Heart left ventricle (tissue), 16 donors: ENCODE data around the gene MAML3. TPM values are rescaled to one million over a fixed set of nuclear protein-coding genes. Genes with fewer than 3 reads are reported as not detected.

Experiments used
- ATAC-seq, 4 donors: fragments of 200-7000 bp; cut with Tn5 transposase; one replicate each; pipeline ENCODE4 v1.9.1; 2020 to 2022; ENCODE audit warnings: moderate library complexity in 4 of 4, mild to moderate bottlenecking in 3 of 4, moderate number of reproducible peaks in 1 of 4
- DNase-seq, 5 donors: peaks; one replicate each; pipeline ENCODE4 v3.0.0-alpha.2; 2020
- H3K27ac ChIP-seq, 12 donors: fragments of 200-600 bp; sonication (generic) in 4 of 12; one replicate each; pipeline versions ENCODE4 v1.5.0 to v1.8.0; 2016 to 2022; ENCODE audit warnings: mild to moderate bottlenecking in 2 of 12
- H3K27me3 ChIP-seq, 9 donors: fragments of 200-600 bp; sonication (generic) in 2 of 9; one replicate each; pipeline versions ENCODE4 v1.5.1 to v1.8.0; 2016 to 2022; ENCODE audit warnings: mild to moderate bottlenecking in 3 of 9
- H3K36me3 ChIP-seq, 9 donors: fragments of 200-600 bp; sonication (generic) in 2 of 9; one replicate each; pipeline versions ENCODE4 v1.5.0 to v1.8.0; 2018 to 2022; ENCODE audit warnings: mild to moderate bottlenecking in 2 of 9
- H3K4me1 ChIP-seq, 12 donors: fragments of 200-600 bp; sonication (generic) in 4 of 12; one replicate each; pipeline versions ENCODE4 v1.5.0 to v1.8.0; 2016 to 2022; ENCODE audit warnings: mild to moderate bottlenecking in 3 of 12
- H3K4me3 ChIP-seq, 12 donors: fragments of 200-600 bp; sonication (generic) in 4 of 12; one replicate each; pipeline versions ENCODE4 v1.5.0 to v1.8.0; 2017 to 2022; ENCODE audit warnings: mild to moderate bottlenecking in 9 of 12, moderate library complexity in 4 of 12
- H3K9me3 ChIP-seq, 12 donors: fragments of 200-600 bp; sonication (generic) in 4 of 12; one replicate each; pipeline versions ENCODE4 v1.5.0 to v1.8.0; 2016 to 2022; ENCODE audit warnings: mild to moderate bottlenecking in 1 of 12
- POLR2A ChIP-seq, 2 donors: fragments of 450-650 bp; IDR thresholded peaks; one replicate each; pipeline ENCODE4 v1.6.1; 2017; ENCODE audit warnings: antibody characterized with exemption in 2 of 2, mild to moderate bottlenecking in 2 of 2, moderate library complexity in 2 of 2
- WGBS, 4 donors: extraction: QIAGEN DNeasy Blood & Tissue Kit in 2 of 4; methylation state at CpG; one replicate each; pipeline versions ENCODE4 v1.1.5 to v1.1.7; 2013 to 2018; 5-methylcytosine and 5-hydroxymethylcytosine counted together
- intact Hi-C, 10 donors: fragments of 100-400 bp; cut with DNase I; formaldehyde crosslinking; loops; one replicate each; pipeline versions ENCODE4 v1.11.1 to v1.14.2; 2022
- polyA plus RNA-seq, 2 donors: library from polyadenylated mRNA; stranded (reverse); fragments of 200-250 nt; gene quantifications; one replicate each; pipeline ENCODE4 v1.2.3, GENCODE V29; 2013
- total RNA-seq, 9 donors: library from RNA; depleted of rRNA in 2 of 9; stranded (reverse); fragments of >200 nt in 2 of 9; fragmentation: NEBNext Ultra II Directional in 3 of 9; extraction: Animal tissue kit (Norgen Biotek cat#: 25700) in 3 of 9; gene quantifications; one replicate each; pipeline versions ENCODE4 v1.1.0 to v1.2.4, GENCODE V29; 2016 to 2023
- TF ChIP-seq, protein P1 (sequence below), 12 donors: fragments of 200-600 bp; sonication (generic) in 4 of 12; IDR thresholded peaks; one replicate each; pipeline versions ENCODE4 v1.5.0 to v1.8.0; 2018 to 2022; ENCODE audit warnings: antibody characterized with exemption in 12 of 12, mild to moderate bottlenecking in 5 of 12
- donor health status: ischemic (EF 13 %, LVEDD 7.1; RV severe dilation, severe dysfunction).
- donor health status: healthy with polysubstance abuse.
- donor health status: DM: no; HTN: yes; CAD: no.
- donor health status: DM: no; HTN: no; CAD: no.
- donor health status: ischemic (EF 25% LVEDD 6.9; RV normal size, moderate dysfunction).
- donor health status: ischemic (EF 25% LVEDD 5.7; RV mildly dilated, moderate dysfunction).
- donor health status: healthy.
- donor health status: DM: yes; HTN: yes; CAD: no.
- donor health status: ischemic (EF 35%, LVEDD 5.7; RV mildly dilated, moderate dysfunction).
- donor health status: nonischemic (EF 11% LVEDD 7.7; RV severe dilation, severe dysfunction).
- donor health status: DM: yes; HTN: yes; CAD: no.
- donor health status: PGD.
- donor health status: ischemic (EF 29% LVEDD 5.4; RV normal size, mild dysfunction).
- donor health status: nonischemic (EF 23%, LVEDD 6.1; RV moderate dilation, normal function).

The MAML3 gene
- total and polyA plus RNA-seq, 11 donors, result 0.76 to 5.9 (median 2.4) TPM

DNA sequence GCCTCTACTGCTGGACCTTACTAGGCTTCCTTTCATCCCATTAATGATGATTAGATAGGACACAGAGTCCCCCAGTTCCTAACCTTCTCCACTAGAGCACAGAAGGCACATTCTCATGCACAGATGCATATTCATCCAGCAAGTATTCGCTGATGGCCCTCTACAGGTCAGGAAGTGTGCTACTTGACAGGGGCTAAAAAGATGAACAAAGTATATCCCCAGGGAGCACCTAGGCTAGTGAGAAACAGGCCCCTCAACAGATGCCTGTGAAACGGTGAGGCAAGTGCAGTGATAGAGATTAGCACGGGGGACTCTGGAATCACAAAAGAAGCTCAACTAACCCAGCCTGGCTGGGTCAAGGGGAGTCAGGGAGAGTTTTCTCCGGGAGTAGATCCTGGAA, 392.5 kb downstream of the MAML3 start:
- no peaks in the 10 kb centered on the region for H3K36me3 ChIP-seq
- WGBS, 4 donors, result 31 to 43% (median 39%) methylated on average over 4 of the region's 4 CpGs
- H3K27ac ChIP-seq, result peak overlapping the region in 10 of 12 donors; percentile 12 to 96 (median 90)
- no peak overlapping the region for H3K4me3 ChIP-seq
- ATAC-seq, result peak in 3 of 4 donors; percentile 7 to 14 (median 13)
- no peak for DNase-seq
- H3K27me3 ChIP-seq, result no peaks in the 10 kb centered on the region
- intact Hi-C loops, result loop anchor here in 5 of 10 donors (2.0 to 10.0 kb wide), 5 partner anchors 21 to 391 kb away; partner anchors contain the start of gene MAML3 (in 1 of the 5)
- TF ChIP-seq POLR2A (IDR thresholded peaks at IDR 0.05), result no peak
- TF ChIP-seq, protein P1, sequence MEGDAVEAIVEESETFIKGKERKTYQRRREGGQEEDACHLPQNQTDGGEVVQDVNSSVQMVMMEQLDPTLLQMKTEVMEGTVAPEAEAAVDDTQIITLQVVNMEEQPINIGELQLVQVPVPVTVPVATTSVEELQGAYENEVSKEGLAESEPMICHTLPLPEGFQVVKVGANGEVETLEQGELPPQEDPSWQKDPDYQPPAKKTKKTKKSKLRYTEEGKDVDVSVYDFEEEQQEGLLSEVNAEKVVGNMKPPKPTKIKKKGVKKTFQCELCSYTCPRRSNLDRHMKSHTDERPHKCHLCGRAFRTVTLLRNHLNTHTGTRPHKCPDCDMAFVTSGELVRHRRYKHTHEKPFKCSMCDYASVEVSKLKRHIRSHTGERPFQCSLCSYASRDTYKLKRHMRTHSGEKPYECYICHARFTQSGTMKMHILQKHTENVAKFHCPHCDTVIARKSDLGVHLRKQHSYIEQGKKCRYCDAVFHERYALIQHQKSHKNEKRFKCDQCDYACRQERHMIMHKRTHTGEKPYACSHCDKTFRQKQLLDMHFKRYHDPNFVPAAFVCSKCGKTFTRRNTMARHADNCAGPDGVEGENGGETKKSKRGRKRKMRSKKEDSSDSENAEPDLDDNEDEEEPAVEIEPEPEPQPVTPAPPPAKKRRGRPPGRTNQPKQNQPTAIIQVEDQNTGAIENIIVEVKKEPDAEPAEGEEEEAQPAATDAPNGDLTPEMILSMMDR (IDR thresholded peaks at IDR 0.05), result peak in 9 of 12 donors; percentile 9 to 53 (median 33)
- H3K4me1 ChIP-seq, result peaks cover 13 to 64% (median 47%) of the 10 kb centered on the region in 12 donors
- no peaks in the 10 kb centered on the region for H3K9me3 ChIP-seq

DNA sequence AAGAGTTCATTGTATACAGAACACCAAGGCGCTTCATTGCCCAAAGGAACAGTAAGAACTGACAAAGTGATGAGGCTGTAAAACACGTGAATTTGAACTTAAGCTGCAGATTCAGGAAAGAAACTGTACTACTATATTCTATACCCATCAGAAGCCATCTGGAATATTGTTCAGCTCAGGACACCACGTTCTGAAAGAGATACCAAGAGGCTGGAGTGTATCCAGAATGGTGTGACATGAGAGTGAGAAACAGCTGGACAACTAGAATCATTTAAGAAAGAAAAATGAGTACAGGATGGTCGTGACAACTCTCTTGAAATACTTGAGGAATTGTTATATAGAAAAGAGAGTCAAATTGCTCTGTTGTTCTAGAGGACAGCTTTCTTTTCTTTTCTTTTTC, 393.4 kb downstream of the MAML3 start:
- no peak for DNase-seq
- H3K9me3 ChIP-seq, result no peaks in the 10 kb centered on the region
- no peak for TF ChIP-seq POLR2A (IDR thresholded peaks at IDR 0.05)
- TF ChIP-seq, protein P1 (IDR thresholded peaks at IDR 0.05), result no peak
- H3K27me3 ChIP-seq, result no peaks in the 10 kb centered on the region
- intact Hi-C loops, result loop anchor here in 5 of 10 donors (2.0 to 10.0 kb wide), 5 partner anchors 20 to 392 kb away; partner anchors contain the start of gene MAML3 (in 1 of the 5)
- 56 to 67% (median 61%) methylated on average over 4 of the region's 4 CpGs for WGBS, 4 donors
- H3K4me1 ChIP-seq, result peaks cover 13 to 65% (median 46%) of the 10 kb centered on the region in 12 donors
- no peak overlapping the region for H3K4me3 ChIP-seq
- H3K36me3 ChIP-seq, result no peaks in the 10 kb centered on the region
- no peak for ATAC-seq
- peak overlapping the region in 3 of 12 donors; percentile 50 to 94 (median 85) for H3K27ac ChIP-seq

DNA sequence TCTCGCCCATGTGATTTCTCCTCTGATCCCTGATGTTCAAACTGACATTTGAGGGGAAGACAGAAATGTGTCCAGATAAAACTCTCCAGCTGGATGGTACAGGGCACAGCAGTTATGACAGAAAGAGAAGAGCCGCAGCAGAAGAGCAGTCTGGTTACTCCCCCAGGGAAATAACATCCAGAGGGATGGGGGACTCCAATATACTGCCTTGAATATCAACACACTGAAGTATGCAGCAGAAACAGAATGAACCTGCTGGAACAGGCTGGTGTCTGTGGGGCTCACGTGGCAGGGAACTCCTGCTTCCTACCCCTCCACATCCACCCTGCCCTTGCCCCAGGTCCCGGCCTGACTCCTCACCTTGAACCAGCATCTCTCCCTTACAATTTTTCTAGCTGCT, 394.9 kb downstream of the MAML3 start:
- no peaks in the 10 kb centered on the region for H3K36me3 ChIP-seq
- TF ChIP-seq, protein P1 (IDR thresholded peaks at IDR 0.05), result no peak
- TF ChIP-seq POLR2A (IDR thresholded peaks at IDR 0.05), result no peak
- H3K4me3 ChIP-seq, result no peak overlapping the region
- H3K9me3 ChIP-seq, result no peaks in the 10 kb centered on the region
- no peak overlapping the region for H3K27ac ChIP-seq
- ATAC-seq (no peak), DNase-seq (no peak)
- peaks cover 10 to 50% (median 34%) of the 10 kb centered on the region in 12 donors for H3K4me1 ChIP-seq
- no peaks in the 10 kb centered on the region for H3K27me3 ChIP-seq
- 92 to 96% (median 95%) methylated on average over 4 of the region's 4 CpGs for WGBS, 4 donors
- intact Hi-C loops, result loop anchor here in 1 of 10 donors (10.0 kb wide), 1 partner anchor 106 kb away; no protein-coding TSS in a partner anchor

DNA sequence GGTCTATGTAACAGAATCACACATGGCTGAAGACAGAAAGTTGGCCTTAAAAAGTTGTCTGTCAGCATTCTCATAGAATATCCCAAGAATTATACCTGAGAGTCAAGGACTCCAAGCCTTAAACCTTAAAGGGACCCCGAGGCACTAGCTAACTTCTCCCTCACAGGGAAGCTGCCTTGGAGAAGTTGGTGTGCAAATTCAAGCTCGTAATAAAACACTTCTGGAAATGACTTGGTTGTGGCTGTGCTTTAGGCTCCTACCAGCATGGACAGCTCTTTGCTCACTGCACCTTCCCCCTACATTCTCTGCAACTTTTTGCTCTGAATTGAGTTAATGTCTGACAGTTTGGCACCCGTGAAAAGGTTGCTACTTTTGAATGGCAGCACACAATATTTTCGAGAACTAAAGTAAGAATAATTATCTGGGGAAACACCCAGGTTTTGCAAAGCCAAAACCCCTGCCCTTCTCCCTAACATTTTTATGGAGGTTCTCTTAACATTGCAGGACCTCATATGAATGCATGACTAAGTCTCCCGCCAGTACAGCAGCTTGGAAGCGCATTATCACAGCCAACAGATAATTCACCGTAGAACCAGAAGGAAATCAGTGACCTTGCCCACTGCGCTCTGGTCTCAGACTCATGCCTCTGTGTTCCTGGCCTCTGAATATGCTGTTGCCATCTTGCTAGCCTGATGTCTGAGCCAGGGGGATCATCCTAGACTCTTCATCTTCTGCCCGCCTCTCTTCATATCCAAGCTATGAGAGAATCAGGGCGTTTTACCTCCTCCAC, 397.4 kb downstream of the MAML3 start:
- 61 to 78% (median 72%) methylated on average over 10 of the region's 10 CpGs for WGBS, 4 donors
- ATAC-seq (peak in 3 of 4 donors; percentile 9 to 31 (median 26)), DNase-seq (no peak)
- intact Hi-C loops, result loop anchor here in 1 of 10 donors (10.0 kb wide), 1 partner anchor 108 kb away; no protein-coding TSS in a partner anchor
- H3K36me3 ChIP-seq, result no peaks in the 10 kb centered on the region
- H3K4me3 ChIP-seq, result no peak overlapping the region
- no peaks in the 10 kb centered on the region for H3K27me3 ChIP-seq
- H3K27ac ChIP-seq, result no peak overlapping the region
- no peaks in the 10 kb centered on the region for H3K9me3 ChIP-seq
- peaks cover 0 to 25% (median 10%) of the 10 kb centered on the region in 12 donors for H3K4me1 ChIP-seq
- no peak for TF ChIP-seq POLR2A (IDR thresholded peaks at IDR 0.05)
- TF ChIP-seq, protein P1 (IDR thresholded peaks at IDR 0.05), result no peak
